ENCODE results near the gene CASK.
"Not testable (repeated sequence)": the region's sequence is repeated elsewhere in the genome, so short reads cannot be mapped to it uniquely, and the experiment has no call there.

CASK gene

GRCh38 chrX:41684940-41685339 is 238.4 kb downstream of the CASK start:
- H3K4me3 ChIP-seq (ENCODE audit: low read depth, low read length) = no peak overlapping the region
- in situ Hi-C loops (cut with HindIII; ENCODE audit: low pct_ligation_motif_present, low sequenced_read_pairs) = no loop called here
- H3K27me3 ChIP-seq (replicated peaks) = no peaks in the 10 kb centered on the region
- TF ChIP-seq CTCF (IDR thresholded peaks at IDR 0.05; ENCODE audit: low read depth, low read length, missing control alignments) = no peak
- no peaks in the 10 kb centered on the region for H3K36me3 ChIP-seq (replicated peaks)
- no peak overlapping the region for H3K27ac ChIP-seq
- no peak for DNase-seq

- no peaks in the 10 kb centered on the region for H3K27me3 ChIP-seq (replicated peaks)
- in situ Hi-C loops (cut with HindIII; ENCODE audit: low pct_ligation_motif_present, low sequenced_read_pairs) = no loop called here
- DNase-seq = no peak
- TF ChIP-seq CTCF (IDR thresholded peaks at IDR 0.05; ENCODE audit: low read depth, low read length, missing control alignments) = no peak
- H3K36me3 ChIP-seq (replicated peaks) = no peaks in the 10 kb centered on the region
- H3K27ac ChIP-seq = no peak overlapping the region
- H3K4me3 ChIP-seq (ENCODE audit: low read depth, low read length) = no peak overlapping the region
These were observed 239.2 kb downstream of the CASK start for GRCh38 chrX:41684138-41684537.

GRCh38 chrX:41677183-41678060 is 245.9 kb downstream of the CASK start:
- peak overlapping the region; percentile 19 for H3K27ac ChIP-seq
- no peak overlapping the region for H3K4me3 ChIP-seq (ENCODE audit: low read depth, low read length)
- peak; percentile 19 for DNase-seq
- no peak for TF ChIP-seq CTCF (IDR thresholded peaks at IDR 0.05; ENCODE audit: low read depth, low read length, missing control alignments)
- in situ Hi-C loops (cut with HindIII; ENCODE audit: low pct_ligation_motif_present, low sequenced_read_pairs) = no loop called here
- no peaks in the 10 kb centered on the region for H3K27me3 ChIP-seq (replicated peaks)
- H3K36me3 ChIP-seq (replicated peaks) = no peaks in the 10 kb centered on the region

GRCh38 chrX:41676361-41676760 is 247.0 kb downstream of the CASK start:
- H3K36me3 ChIP-seq (replicated peaks); in situ Hi-C loops (cut with HindIII; ENCODE audit: low pct_ligation_motif_present, low sequenced_read_pairs); H3K4me3 ChIP-seq (ENCODE audit: low read depth, low read length); H3K27ac ChIP-seq; H3K27me3 ChIP-seq (replicated peaks); DNase-seq: not testable (repeated sequence)

GRCh38 chrX:41672643-41673042 is 250.7 kb downstream of the CASK start:
- TF ChIP-seq CTCF (IDR thresholded peaks at IDR 0.05; ENCODE audit: low read depth, low read length, missing control alignments) = no peak
- in situ Hi-C loops (cut with HindIII; ENCODE audit: low pct_ligation_motif_present, low sequenced_read_pairs) = no loop called here
- H3K4me3 ChIP-seq (ENCODE audit: low read depth, low read length) = no peak overlapping the region
- DNase-seq = no peak
- H3K27ac ChIP-seq = no peak overlapping the region
- no peaks in the 10 kb centered on the region for H3K36me3 ChIP-seq (replicated peaks)
- H3K27me3 ChIP-seq (replicated peaks) = no peaks in the 10 kb centered on the region

- DNase-seq = no peak
- in situ Hi-C loops (cut with HindIII; ENCODE audit: low pct_ligation_motif_present, low sequenced_read_pairs) = no loop called here
- no peaks in the 10 kb centered on the region for H3K27me3 ChIP-seq (replicated peaks)
- H3K27ac ChIP-seq = no peak overlapping the region
- no peak for TF ChIP-seq CTCF (IDR thresholded peaks at IDR 0.05; ENCODE audit: low read depth, low read length, missing control alignments)
- no peak overlapping the region for H3K4me3 ChIP-seq (ENCODE audit: low read depth, low read length)
- no peaks in the 10 kb centered on the region for H3K36me3 ChIP-seq (replicated peaks)
These were observed 252.3 kb downstream of the CASK start for GRCh38 chrX:41671082-41671481.
